Measurements from ENCODE around the gene FOXN1. TPM values are rescaled to one million over a fixed set of nuclear protein-coding genes. Genes with fewer than 3 reads are reported as not detected.

Gene FOXN1
- total RNA-seq, 2 experiments from 2014 or later, result not detected

- H3K9me3 Mint-ChIP-seq, result no peaks in the 10 kb centered on the region
- DNase-seq (no peak), ATAC-seq (no peak)
- ChIA-PET POLR2A (no interaction called here), CTCF (no interaction called here)
- intact Hi-C loops (cut with micrococcal nuclease), result no loop called here
- H3K27ac Mint-ChIP-seq, result no peak overlapping the region
- TF ChIP-seq CTCF (IDR thresholded peaks at IDR 0.05), result no peak
- no peaks in the 10 kb centered on the region for H3K27me3 Mint-ChIP-seq
- no peaks in the 10 kb centered on the region for H3K4me1 Mint-ChIP-seq (ENCODE audit: low read depth)
- H3K4me3 Mint-ChIP-seq, result no peak overlapping the region
- H3K36me3 Mint-ChIP-seq (ENCODE audit: low read depth), result no peaks in the 10 kb centered on the region
Observed at GRCh38 chr17:28523876-28524275, 17.7 kb downstream of the FOXN1 start.

DNA sequence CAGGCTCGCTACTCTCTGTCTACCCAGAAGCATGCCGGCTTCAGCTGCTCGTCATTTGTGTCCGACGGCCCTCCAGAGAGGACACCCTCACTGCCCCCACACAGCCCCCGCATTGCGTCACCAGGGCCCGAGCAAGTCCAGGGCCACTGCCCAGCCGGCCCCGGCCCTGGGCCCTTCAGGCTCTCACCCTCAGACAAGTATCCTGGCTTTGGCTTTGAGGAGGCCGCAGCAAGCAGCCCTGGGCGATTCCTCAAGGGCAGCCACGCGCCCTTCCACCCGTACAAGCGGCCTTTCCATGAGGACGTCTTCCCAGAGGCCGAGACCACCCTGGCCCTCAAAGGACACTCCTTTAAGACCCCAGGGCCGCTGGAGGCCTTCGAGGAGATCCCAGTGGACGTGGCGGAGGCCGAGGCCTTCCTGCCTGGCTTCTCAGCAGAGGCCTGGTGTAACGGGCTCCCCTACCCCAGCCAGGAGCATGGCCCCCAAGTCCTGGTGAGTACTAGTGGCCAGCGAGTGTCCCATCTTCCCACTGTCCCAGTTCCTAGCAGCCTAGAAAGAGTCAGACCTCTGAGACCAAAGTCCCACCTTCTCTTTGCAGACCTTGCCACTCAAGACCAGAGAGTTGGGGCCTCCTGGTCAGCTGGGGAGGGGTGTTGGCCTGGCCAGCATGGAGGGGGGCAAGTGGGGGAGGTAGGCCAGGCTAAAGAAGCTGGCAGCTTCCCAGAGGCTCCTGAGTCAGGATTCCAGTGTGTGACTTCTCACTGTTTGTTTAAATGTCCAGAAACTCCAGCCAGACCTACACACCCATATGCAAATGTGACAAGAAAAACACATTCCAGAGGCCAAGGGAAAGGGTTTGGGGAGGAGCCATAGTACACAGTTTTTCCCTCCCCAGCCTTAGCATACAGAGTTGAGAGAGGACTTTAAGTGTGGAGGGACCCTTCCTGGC, 18.6 kb downstream of the FOXN1 start:
- ChIA-PET POLR2A (no interaction called here), CTCF (no interaction called here)
- no peak for TF ChIP-seq CTCF (IDR thresholded peaks at IDR 0.05)
- Mint-ChIP-seq H3K4me1 (ENCODE audit: low read depth) (no peaks in the 10 kb centered on the region), H3K9me3 (no peaks in the 10 kb centered on the region), H3K27me3 (no peaks in the 10 kb centered on the region), H3K36me3 (ENCODE audit: low read depth) (no peaks in the 10 kb centered on the region), H3K27ac (no peak overlapping the region), H3K4me3 (no peak overlapping the region)
- DNase-seq (no peak), ATAC-seq (no peak)
- intact Hi-C loops (cut with micrococcal nuclease), result no loop called here

- no peak for DNase-seq
- H3K4me3 Mint-ChIP-seq, result no peak overlapping the region
- ATAC-seq, result no peak
- no peaks in the 10 kb centered on the region for H3K36me3 Mint-ChIP-seq (ENCODE audit: low read depth)
- CTCF ChIA-PET, result interaction anchor here (1.6 kb wide), 1 partner anchor 23 kb away, joined by 6 read pairs; no protein-coding TSS in a partner anchor
- POLR2A ChIA-PET, result no interaction called here
- intact Hi-C loops (cut with micrococcal nuclease), result no loop called here
- no peaks in the 10 kb centered on the region for H3K4me1 Mint-ChIP-seq (ENCODE audit: low read depth)
- no peaks in the 10 kb centered on the region for H3K9me3 Mint-ChIP-seq
- no peak overlapping the region for H3K27ac Mint-ChIP-seq
- TF ChIP-seq CTCF (IDR thresholded peaks at IDR 0.05), result no peak
- H3K27me3 Mint-ChIP-seq, result no peaks in the 10 kb centered on the region
Observed at GRCh38 chr17:28526381-28526780, 20.2 kb downstream of the FOXN1 start.

DNA sequence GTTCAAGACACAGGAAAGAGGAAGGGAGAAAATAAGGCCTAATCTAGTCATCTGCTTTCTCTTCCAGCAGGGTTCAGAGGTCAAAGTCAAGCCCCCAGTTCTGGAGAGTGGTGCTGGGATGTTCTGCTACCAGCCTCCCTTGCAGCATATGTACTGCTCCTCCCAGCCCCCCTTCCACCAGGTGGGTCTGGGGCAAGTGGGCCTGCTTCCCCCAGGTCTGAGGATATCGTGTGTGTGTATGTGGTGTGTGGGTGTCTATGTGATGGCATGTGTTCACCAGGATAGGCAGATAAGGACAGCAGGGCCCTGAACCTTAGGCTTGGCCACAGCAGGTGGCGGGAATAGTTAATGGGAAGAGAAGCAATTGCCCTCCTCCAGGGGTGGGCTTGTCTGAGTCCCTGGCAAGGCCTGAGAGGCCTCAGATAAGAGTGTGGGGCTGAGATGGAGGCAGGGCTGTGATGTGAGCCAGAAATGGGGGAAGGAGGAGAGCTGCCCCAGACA, 21.1 kb downstream of the FOXN1 start:
- POLR2A ChIA-PET, result interaction anchor here (0.6 kb wide), 1 partner anchor 14 kb away, joined by 4 read pairs; no protein-coding TSS in a partner anchor
- CTCF ChIA-PET, result no interaction called here
- TF ChIP-seq CTCF (IDR thresholded peaks at IDR 0.05), result no peak

GRCh38 chr17:28527859-28528258, 21.7 kb downstream of the FOXN1 start:
- intact Hi-C loops (cut with micrococcal nuclease), result no loop called here
- Mint-ChIP-seq H3K27me3 (no peaks in the 10 kb centered on the region), H3K36me3 (ENCODE audit: low read depth) (no peaks in the 10 kb centered on the region), H3K9me3 (no peaks in the 10 kb centered on the region), H3K4me1 (ENCODE audit: low read depth) (no peaks in the 10 kb centered on the region), H3K27ac (no peak overlapping the region), H3K4me3 (no peak overlapping the region)
- ChIA-PET POLR2A (interaction anchor here (0.6 kb wide), 1 partner anchor 13 kb away, joined by 4 read pairs; no protein-coding TSS in a partner anchor), CTCF (interaction anchor here (0.8 to 2.6 kb wide), 2 partner anchors 13 to 20 kb away, joined by 5 to 7 read pairs; no protein-coding TSS in a partner anchor)
- ATAC-seq (no peak), DNase-seq (no peak)
- no peak for TF ChIP-seq CTCF (IDR thresholded peaks at IDR 0.05)

More for the DNA sequence above, 21.1 kb downstream of the FOXN1 start:
- no peak for DNase-seq
- Mint-ChIP-seq H3K27me3 (no peaks in the 10 kb centered on the region), H3K4me3 (no peak overlapping the region), H3K27ac (no peak overlapping the region), H3K36me3 (ENCODE audit: low read depth) (no peaks in the 10 kb centered on the region), H3K9me3 (no peaks in the 10 kb centered on the region), H3K4me1 (ENCODE audit: low read depth) (no peaks in the 10 kb centered on the region)
- ATAC-seq, result no peak
- intact Hi-C loops (cut with micrococcal nuclease), result no loop called here

Data from activated CD8-positive, alpha-beta T cell treated with anti-CD3 and anti-CD28 coated beads for 36 hours (primary cell).